MCF 10A (cell line): ENCODE measurements around the gene AGBL4. TPM values are rescaled to one million over a fixed set of nuclear protein-coding genes. Genes with fewer than 3 reads are reported as not detected.

Experiments
- BruUV-seq: library from RNA; stranded (reverse); fragments of 400-500 nt; replicated peaks from 2 replicates; lab custom pipeline; 2021; lab: Mats Ljungman, UMichigan
- CTCF ChIA-PET: fragments of 300-600 bp; sonication (Branson Sonifier 250); formaldehyde crosslinking; extraction: SDS; loops from one replicate; lab custom pipeline; 2021; ENCODE audit warnings: antibody characterized with exemption, inconsistent platforms; lab: Yijun Ruan, JAX
- POLR2A ChIA-PET: fragments of 300-600, 350-650 bp; sonication (Branson Sonifier 250); formaldehyde crosslinking; extraction: SDS; loops from one replicate; lab custom pipeline; 2020; ENCODE audit warnings: antibody characterized with exemption, inconsistent platforms; lab: Yijun Ruan, JAX
- DNase-seq: peaks from one replicate; pipeline ENCODE4 v3.0.0-alpha.2; 2018; ENCODE audit not compliant: unreplicated experiment
- H3K27ac Mint-ChIP-seq: one replicate; pipeline ENCODE4 v1.8.0; 2022; ENCODE audit warnings: mild to moderate bottlenecking, low read depth, mixed read lengths; ENCODE audit not compliant: unreplicated experiment
- H3K27me3 Mint-ChIP-seq: one replicate; pipeline ENCODE4 v1.8.0; 2022; ENCODE audit warnings: mixed read lengths; ENCODE audit not compliant: insufficient read depth, unreplicated experiment
- H3K36me3 Mint-ChIP-seq: one replicate; pipeline ENCODE4 v1.8.0; 2022; ENCODE audit warnings: mild to moderate bottlenecking, moderate library complexity, mixed read lengths; ENCODE audit not compliant: insufficient read depth, unreplicated experiment
- H3K4me1 Mint-ChIP-seq: one replicate; pipeline ENCODE4 v1.8.0; 2022; ENCODE audit warnings: mixed read lengths; ENCODE audit not compliant: insufficient read depth, unreplicated experiment
- H3K4me3 Mint-ChIP-seq: one replicate; pipeline ENCODE4 v1.8.0; 2022; ENCODE audit warnings: mild to moderate bottlenecking, moderate library complexity, mixed read lengths; ENCODE audit not compliant: unreplicated experiment
- H3K9me3 Mint-ChIP-seq: one replicate; pipeline ENCODE4 v1.8.0; 2022; ENCODE audit warnings: mixed read lengths; ENCODE audit not compliant: unreplicated experiment
- intact Hi-C: fragments of 100-400 bp; cut with micrococcal nuclease; formaldehyde crosslinking; loops from 2 replicates; pipeline ENCODE4 v1.14.1; 2022
- total RNA-seq: library from RNA; stranded (reverse); gene quantifications from 2 replicates; pipeline ENCODE4 v1.2.3, GENCODE V29; 2022
- TF ChIP-seq, protein P1 (sequence below): fragments of 200-600 bp; IDR thresholded peaks from one replicate; pipeline ENCODE4 v1.8.0; 2022; ENCODE audit warnings: antibody characterized with exemption, mild to moderate bottlenecking; ENCODE audit not compliant: unreplicated experiment

Gene AGBL4
- total RNA-seq, 1 experiment from 2014 or later, result not detected

DNA sequence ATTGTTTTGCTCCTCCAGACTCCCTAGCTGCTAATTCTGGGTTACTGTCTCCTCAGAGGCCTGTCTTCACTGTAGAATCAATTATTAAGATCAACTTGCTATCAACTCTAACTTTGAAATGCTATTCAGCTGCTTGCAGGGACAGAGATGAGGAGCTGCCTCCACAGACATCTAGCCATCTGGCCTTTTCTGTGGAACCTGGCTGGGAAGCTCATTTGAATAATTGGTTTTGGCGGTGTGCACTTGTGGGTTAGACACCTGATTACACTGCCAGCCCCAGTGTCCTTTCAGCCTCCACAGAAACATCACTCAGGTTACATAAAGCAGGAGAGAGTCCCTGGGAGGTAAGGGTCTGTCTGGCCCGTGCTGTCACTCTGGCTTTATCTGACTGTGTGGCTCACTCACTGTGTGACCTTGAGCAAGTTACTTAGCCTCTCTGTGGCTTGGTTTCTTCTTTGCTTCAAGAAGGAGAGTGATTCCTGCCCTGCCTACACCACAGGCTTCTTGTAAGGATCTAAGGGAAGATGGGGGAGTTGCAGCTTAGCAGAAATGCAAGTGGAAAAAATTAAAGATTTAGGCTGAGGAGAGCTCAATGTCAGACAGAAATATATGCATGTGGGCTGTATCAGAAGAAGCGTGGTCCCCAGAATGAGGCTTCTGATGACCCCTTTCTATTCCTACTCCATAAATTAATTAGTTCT, 1378.7 kb downstream of the AGBL4 start:
- BruUV-seq, result no TSS peak
- H3K9me3 Mint-ChIP-seq, result no peaks in the 10 kb centered on the region
- H3K4me3 Mint-ChIP-seq, result no peak overlapping the region
- TF ChIP-seq, protein P1, sequence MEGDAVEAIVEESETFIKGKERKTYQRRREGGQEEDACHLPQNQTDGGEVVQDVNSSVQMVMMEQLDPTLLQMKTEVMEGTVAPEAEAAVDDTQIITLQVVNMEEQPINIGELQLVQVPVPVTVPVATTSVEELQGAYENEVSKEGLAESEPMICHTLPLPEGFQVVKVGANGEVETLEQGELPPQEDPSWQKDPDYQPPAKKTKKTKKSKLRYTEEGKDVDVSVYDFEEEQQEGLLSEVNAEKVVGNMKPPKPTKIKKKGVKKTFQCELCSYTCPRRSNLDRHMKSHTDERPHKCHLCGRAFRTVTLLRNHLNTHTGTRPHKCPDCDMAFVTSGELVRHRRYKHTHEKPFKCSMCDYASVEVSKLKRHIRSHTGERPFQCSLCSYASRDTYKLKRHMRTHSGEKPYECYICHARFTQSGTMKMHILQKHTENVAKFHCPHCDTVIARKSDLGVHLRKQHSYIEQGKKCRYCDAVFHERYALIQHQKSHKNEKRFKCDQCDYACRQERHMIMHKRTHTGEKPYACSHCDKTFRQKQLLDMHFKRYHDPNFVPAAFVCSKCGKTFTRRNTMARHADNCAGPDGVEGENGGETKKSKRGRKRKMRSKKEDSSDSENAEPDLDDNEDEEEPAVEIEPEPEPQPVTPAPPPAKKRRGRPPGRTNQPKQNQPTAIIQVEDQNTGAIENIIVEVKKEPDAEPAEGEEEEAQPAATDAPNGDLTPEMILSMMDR, result no peak
- no peaks in the 10 kb centered on the region for H3K36me3 Mint-ChIP-seq
- no peak for DNase-seq
- H3K27me3 Mint-ChIP-seq, result peaks cover 26% of the 10 kb centered on the region
- no peak overlapping the region for H3K27ac Mint-ChIP-seq
- H3K4me1 Mint-ChIP-seq, result no peaks in the 10 kb centered on the region
- ChIA-PET POLR2A (interaction anchor here (0.7 to 1.0 kb wide), 2 partner anchors 8 to 1687 kb away, joined by 3 to 4 read pairs; no protein-coding TSS in a partner anchor), CTCF (interaction anchor here (1.2 kb wide), 1 partner anchor 33 kb away, joined by 3 read pairs; no protein-coding TSS in a partner anchor)
- intact Hi-C loops, result no loop called here

DNA sequence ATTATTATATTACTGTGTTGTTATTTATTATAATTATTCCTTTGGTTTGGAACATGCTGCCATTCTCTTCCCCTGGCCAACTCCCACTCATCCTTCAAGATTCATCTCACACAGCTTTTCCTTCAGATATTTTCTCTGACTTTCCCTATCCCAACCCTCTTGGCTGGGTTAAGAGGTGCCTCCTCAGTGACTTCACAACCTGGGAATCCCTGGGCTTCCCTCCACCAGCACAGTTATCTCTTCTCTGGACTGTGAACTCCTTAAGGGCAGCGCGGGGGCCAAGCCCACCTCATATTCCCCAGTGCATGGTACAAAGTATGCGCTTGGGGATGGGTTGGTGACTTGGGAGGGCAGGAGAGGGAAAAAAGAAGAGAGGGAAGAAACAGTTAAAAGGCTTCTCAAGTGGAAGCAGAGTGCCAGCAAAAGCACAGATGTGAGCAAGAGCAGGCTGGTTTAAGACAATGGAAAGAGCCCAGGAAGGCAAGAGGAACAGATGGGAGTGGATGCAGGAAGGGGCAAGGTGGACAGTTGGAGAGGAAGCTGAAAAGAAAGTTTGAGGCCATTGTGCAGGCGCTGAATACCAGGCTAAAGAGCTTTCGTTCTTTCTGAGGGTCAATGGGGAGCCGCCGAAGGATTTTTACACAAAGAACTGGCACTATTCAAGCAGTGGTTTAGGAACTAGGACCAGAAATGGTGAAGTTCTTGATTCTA, 1379.4 kb downstream of the AGBL4 start:
- CTCF ChIA-PET, result interaction anchor here (1.1 to 1.2 kb wide), 2 partner anchors 31 to 33 kb away, joined by 3 read pairs; no protein-coding TSS in a partner anchor
- TF ChIP-seq, protein P1, result no peak

DNA sequence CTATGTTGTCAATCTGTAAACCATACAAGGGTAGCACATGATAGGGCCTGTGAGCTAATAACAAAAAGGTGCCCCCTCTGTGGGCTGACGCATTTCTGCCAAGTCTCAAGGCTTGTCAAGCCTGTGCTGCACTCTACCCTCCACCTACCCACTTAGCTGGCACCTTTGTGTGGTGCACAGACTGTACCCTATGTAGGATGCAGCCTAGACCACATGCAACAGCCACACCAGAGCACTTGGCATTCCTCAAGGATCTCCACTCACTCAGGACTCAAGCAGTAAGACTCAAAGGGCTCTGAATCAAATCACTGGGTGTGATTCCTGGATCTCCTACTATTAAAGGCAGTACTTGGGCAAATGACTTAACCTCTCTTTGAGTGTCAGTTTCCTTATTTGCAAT, 1380.6 kb downstream of the AGBL4 start:
- H3K36me3 Mint-ChIP-seq, result no peaks in the 10 kb centered on the region
- BruUV-seq, result no TSS peak
- H3K27me3 Mint-ChIP-seq, result peaks cover 26% of the 10 kb centered on the region
- CTCF ChIA-PET, result interaction anchor here (0.6 kb wide), 1 partner anchor 71 kb away, joined by 3 read pairs; no protein-coding TSS in a partner anchor
- H3K4me1 Mint-ChIP-seq, result no peaks in the 10 kb centered on the region
- intact Hi-C loops, result no loop called here
- POLR2A ChIA-PET, result no interaction called here
- no peak overlapping the region for H3K4me3 Mint-ChIP-seq
- no peak overlapping the region for H3K27ac Mint-ChIP-seq
- DNase-seq, result no peak
- TF ChIP-seq, protein P1, result no peak
- H3K9me3 Mint-ChIP-seq, result no peaks in the 10 kb centered on the region

More for the DNA sequence above, 1379.4 kb downstream of the AGBL4 start:
- H3K27ac Mint-ChIP-seq, result no peak overlapping the region
- POLR2A ChIA-PET, result interaction anchor here (0.7 to 1.0 kb wide), 2 partner anchors 7 to 1688 kb away, joined by 3 to 4 read pairs; no protein-coding TSS in a partner anchor
- H3K4me3 Mint-ChIP-seq, result no peak overlapping the region
- no peaks in the 10 kb centered on the region for H3K36me3 Mint-ChIP-seq
- intact Hi-C loops, result no loop called here
- no peak for DNase-seq
- peaks cover 26% of the 10 kb centered on the region for H3K27me3 Mint-ChIP-seq
- no peaks in the 10 kb centered on the region for H3K9me3 Mint-ChIP-seq
- BruUV-seq, result no TSS peak
- H3K4me1 Mint-ChIP-seq, result no peaks in the 10 kb centered on the region
